Fibroblast of peridontal ligament (primary cell): ENCODE data around the gene CIB2.
"Not testable (repeated sequence)": the region's sequence is repeated elsewhere in the genome, so short reads cannot be mapped to it uniquely, and the experiment has no call there.

Experiments used
- DNase-seq: peaks from one replicate; pipeline ENCODE4 v3.0.0-alpha.2; 2010; ENCODE audit errors: extremely low read depth

The CIB2 gene

DNA sequence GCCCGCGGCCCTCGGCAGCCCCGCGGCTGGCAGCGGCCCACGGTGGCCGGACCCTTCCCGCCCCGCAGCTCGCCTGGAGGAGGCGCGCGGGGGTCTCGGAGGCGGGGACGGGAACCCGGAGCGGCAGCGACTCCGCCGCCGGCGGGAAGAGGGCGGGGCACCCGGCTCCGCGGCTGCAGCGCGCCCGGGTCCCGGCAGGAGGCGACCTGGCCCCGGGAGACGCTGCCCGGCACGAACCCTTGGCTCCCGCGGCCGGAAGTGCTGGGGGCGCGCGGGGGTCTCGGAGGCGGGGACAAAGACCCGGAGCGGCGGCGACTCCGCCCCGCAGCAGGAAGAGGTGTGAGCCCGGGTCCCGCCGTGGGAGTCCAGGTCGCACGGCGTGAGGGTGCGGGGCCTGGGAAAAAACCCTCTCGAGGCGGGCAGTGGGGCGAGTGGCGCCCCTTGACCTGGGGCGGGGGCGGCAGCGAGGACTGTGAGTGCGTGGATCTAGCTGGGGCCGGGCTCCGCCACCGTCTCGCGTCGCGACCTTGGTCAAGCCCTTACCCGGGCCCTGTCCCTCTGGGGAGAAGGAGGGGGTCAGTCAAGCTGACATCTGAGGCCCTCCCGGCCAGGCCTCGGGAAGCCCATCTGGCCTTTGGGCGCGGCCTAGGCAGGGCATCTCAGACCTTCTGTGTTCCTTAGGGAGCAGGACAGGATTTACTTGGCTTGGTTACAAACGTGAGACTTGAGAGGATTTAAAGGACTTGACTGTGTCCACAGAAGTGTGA is at the start of gene CIB2:
TSS of gene CIB2 (minus strand) at position 151 of the 767 bp plus-strand sequence. CDS start 230 bp downstream, outside the sequence.
- DNase-seq, result peak; percentile 27

DNA sequence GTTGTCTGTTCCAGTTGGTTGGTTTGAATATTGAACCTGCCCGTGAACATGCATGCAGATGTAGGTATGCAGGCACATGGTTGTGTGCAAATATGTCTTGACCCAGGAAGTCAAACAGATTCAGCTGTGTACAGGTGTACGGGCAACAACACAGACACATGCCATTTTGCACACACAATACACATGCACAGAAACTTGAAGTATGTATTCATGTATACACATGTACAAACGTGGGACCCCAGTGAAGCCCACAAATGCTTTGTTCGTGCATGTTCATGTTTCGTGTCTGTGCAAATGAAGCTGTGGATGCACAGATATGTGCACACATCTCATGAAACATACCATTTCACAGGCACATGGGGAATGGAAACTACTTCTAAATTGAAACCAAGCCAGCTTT is 48.7 kb upstream of the CIB2 start:
- no peak for DNase-seq

DNA sequence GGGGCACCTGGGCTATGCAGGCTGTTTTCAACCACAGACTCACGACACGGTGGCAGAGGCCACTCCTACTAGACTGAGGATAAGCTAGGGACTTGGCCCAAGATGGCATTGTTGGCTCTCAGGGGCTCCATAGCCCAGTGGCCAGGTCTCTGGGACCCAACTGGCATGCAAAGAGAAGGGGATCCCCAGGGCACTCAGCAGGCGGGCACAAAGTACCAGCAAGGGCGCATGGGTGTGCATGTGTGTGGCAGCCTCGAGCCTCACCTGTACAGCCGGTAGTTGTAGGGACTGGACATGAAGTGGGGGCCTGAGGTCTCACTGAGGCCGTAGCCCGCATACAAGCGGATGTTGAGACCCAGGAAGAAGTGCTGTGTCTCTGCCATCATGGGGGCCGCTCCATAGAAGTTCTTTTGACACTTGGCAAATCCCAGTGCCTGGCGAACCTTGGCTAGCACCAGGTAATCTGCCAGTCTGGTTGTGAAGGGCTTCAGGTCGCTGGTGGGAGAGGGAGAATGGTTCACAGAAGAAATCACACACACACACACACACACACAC is 48.1 kb upstream of the CIB2 start:
- no peak for DNase-seq

DNA sequence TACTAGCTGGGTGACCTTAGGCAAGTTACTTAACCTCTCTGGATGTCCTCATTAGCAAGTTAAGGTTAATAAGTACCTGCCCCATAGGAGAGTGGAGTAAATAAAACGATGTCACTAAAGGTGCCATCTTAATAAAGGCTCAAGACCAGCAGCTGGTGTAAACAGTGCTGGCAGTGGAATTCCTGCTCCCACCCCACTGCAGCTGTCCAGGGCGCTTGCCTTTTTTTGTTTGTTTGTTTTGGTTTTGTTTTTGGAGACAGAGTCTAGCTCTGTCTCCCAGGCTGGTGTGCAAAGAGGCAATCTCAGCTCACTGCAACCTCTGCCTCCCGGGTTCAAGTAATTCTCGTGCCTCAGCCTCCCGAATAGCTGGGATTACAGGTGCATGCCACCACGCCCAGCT is 46.8 kb upstream of the CIB2 start:
- DNase-seq, result no peak

DNA sequence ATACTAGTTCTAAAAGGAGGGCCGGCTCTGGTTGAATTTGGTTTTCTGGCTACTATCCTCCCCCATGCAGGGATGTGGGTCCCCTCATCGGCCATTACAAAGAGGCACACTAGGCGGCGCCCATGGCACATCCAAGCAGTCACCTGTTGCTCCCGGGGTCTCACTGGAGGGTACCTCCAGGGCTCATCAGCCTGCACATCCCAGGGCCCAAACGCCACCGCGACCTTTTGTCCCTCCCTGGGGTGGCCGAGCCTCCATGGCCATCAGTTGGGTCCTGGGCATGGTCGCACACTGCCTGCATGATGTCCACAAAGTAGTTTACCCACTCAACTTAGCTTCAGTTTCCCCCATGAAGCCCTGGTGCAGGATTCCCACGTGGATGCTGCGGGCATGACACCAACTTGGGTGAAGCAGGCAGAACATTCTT is 46.2 kb upstream of the CIB2 start:
- no peak for DNase-seq

DNA sequence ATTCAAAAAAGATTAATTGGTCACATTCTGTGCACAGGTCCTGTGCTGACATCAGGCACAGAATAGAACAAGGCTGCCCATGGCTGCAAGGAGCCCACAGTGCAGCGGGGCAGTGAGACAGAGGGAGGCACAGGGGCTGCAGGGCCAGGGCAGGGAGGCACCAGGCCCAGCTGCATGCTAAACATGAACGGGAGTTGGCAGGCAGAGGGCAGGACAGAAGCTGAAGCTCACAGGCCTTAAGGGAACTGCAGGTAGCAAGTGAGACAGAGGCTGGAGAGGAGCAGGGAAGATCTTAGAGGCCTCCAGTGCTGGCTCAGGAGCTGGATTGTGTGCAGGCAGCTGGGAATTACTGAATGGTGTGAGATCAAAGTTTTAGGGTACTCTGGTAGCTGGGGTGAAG is 44.1 kb upstream of the CIB2 start:
- DNase-seq, result no peak

DNA sequence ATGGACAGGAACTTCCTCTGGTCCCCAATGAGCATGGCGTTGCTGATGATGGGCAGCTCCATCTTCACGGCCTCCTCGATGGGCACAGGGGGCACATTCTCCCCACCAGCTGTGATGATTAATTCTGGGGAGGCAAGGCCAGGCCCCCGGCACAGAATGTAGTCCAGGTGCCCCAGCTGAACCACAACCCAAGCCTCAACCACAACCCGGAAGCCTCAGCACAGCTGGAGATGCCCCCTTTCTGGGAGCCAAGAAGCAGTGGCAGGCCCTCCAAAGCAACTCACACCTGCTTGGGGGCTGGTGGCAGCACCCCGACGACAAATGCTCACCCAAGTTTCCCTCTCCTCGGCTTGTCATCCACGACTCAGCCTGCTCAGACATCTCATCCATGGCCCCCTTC is 43.2 kb upstream of the CIB2 start:
- no peak for DNase-seq

DNA sequence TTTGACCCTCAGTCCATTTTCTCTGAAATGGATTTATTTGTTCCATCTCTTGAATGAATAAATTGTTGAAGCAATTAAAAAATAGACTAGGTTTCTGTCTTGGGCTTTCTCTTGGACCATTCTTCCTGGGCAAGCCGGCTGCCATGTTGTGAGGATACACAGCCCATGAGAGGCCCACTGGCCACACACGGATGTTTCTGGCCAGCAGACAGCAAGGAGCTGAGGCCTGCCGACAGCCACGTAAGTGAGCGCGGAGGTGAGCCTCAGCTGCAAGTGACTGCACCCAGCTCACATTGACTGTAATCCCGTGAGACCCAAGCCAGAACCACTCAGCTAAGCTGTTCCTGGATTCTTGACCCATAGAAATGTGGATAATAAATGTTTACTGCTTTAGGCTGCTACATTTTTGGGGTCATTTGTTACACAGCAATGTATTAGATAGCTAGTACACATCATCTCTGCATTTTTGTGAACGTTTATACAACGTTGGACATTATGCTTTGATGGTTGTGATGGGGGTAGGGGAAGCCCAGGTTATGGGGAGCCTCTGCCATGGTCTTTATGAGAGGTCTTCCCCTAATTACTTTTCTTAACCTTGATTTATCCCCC is 40.7 kb upstream of the CIB2 start:
- DNase-seq, result no peak

DNA sequence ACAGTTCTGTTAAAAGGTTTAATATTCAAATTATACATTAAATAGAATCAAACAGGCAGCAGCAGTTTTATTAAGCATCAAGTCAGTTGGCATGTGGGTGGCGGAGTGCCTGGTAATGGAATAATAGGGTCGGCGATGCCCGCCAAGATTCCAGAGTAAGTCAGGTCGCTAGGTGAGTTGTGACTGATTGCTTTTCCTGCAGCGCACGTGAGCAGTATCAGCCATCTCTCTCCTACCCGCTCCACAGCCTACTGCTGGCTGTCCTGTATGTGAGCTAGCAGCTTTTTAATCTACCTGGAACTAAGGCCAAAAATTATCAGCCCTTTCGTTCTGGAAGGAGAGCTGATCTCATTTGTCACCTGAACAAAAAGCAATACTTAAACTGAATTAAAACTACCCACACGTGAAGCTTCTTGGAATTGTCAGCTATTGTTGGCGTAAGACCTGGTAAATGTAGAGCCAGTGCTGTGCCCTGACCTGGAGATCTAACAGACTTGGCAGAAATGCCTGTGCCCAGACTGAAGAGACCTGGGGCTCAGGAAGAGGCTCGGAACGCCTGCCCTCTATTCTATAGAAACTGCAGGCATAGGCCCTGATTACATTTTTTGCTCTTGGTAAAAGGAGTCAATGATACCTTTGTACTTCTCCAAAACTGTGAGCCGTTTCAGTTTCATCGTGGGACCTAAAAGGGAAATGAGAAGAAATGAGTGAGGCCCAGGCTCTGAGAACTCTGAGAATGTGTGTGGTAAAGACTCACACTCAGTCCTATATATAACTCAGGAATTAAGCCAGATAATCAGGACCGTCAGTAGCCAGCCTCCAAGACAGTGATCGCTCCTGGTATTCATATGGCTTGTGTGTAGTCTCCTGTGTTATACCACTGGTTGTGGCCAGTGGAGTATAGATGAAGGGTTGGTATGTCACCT is 39.9 kb upstream of the CIB2 start:
- DNase-seq, result no peak

DNA sequence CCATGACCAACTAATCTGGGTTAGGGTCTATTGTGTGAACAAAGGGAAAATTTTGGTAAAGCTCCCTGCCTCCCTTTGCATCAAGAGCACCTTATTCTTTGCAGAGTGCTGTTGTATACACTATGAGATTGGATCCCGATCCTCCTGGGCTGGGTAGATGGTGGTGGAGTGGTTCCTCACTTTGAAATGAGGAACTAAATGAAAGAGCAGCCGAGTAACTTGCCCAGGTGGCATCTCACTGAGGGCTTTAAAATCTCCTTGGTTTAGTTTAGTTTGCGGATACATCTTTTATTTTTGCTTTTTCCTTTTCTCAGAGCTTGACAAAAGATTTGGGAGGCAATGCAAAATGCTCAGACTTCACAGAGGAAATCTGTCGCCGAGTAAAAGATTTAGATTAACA is 37.4 kb upstream of the CIB2 start:
- no peak for DNase-seq

DNA sequence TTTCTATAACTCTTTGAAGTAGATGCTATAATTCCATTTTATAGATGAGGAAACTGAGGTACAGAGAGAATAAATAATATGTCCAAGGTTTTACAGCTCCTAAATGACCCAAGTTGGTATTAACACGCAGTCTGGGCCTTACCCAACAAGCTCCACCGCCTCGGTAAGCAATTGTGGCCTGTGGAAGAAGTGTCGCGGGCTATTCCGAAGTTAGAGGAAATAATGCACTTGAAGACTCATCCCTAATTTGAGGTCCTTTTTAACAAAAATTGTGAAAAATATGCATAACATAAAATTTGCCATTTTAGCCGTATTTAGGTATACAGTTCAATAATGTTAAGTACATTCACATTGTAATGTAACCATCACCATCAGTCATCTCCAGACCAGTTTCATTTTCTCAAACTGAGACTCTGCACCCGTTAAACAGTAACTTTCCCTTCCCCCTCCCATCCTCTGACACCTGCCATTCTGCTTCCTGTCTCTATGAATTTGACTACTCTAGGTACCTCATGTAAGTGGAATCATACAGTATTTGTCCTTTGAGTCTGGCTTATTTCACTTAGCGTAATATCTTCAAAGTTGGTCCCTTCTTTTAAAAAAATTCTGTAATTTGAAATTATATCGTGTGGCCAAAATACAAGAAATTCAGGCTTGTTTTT is 36.1 kb upstream of the CIB2 start:
- DNase-seq, result no peak

DNA sequence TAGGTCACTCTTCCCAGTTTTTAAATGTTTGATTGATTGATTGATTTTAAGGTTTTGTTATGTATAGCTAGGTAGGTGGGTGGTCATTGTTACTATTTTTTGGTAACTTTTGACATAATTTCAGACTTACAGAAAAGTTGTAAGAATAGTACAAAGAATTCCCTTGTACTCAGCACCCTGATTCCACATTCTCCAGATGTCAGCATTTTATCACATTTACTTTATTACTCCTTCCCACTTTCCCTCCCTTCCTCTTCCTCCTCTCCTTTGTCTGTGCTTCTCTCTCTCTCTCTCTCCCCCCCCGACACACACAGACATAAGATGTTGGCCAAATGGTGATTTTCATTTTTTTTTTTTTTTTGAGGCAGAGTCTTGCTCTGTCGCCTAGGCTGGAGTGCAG is 32.8 kb upstream of the CIB2 start:
- DNase-seq, result no peak

DNA sequence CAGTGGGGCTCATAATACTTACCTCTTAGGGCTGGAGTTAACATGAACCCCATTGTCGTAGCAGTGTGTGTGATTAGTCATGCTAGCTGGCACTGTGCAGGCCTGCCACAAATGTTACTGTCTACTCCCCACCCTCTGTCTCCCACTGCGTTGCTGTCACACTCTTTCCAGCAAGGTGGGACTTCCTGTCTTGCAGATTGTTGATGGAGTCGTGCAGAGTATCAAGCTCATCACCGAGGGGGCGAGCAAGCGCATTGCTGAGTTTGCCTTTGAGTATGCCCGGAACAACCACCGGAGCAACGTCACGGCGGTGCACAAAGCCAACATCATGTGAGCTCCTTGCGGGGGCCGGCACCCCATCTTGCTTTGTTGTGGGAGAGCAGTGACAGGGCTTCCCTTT is 30.8 kb upstream of the CIB2 start:
- no peak for DNase-seq

DNA sequence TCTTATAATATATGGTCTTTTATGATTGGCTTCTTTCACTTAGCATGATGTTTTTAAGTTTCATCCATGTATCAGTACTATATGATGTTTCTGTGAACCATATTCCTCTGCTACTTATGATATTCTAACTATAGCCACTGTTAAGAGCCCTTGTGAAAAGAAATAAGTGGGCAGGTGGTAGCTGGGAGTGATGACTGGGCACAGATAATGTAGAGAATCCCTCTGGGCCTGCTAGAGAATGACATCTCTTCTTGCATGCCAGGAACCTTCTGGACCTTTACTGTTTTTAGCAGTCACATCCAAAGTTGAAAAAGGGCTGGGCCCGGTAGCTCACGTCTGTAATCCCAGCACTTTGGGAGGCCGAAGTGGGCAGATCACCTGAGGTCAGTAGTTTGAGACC is 28.1 kb upstream of the CIB2 start:
- no peak for DNase-seq

DNA sequence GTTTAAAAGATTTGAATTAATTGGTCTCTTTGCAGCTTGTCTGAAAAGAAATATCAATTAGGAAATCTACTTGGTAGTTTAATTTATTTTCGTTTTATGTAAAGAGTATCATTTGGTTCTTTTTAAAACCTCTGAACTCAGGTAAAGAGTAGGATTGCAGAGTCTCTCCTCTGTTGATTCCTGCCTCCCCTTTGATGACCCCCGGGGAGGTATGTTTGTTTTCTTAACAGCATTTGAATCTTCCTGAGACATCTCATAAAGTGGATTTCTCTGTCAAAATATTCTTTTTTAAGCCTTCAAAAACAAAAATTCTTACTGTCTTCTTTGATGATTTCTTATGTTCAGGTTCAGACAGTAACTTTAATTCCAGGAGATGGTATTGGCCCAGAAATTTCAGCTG is 26.0 kb upstream of the CIB2 start:
- DNase-seq, result no peak

DNA sequence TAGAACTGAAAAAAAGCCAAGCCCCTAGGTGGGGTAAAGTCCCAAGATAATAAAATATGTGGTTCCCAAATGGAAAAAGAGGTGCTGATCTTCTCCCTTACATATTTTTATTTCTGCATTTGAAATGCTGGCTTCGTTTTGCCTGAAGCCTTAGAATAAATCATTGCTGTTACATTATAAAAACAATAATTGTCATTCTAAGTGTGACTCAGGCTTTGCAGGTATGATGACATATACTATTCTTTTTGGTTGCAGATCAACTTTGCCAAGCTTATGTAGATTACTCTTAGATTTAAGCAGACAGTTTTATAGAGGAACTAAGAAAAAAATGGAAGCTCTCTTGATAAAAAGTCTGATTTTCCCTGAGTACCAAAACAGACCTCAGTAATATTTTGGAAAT is 25.4 kb upstream of the CIB2 start:
- no peak for DNase-seq

DNA sequence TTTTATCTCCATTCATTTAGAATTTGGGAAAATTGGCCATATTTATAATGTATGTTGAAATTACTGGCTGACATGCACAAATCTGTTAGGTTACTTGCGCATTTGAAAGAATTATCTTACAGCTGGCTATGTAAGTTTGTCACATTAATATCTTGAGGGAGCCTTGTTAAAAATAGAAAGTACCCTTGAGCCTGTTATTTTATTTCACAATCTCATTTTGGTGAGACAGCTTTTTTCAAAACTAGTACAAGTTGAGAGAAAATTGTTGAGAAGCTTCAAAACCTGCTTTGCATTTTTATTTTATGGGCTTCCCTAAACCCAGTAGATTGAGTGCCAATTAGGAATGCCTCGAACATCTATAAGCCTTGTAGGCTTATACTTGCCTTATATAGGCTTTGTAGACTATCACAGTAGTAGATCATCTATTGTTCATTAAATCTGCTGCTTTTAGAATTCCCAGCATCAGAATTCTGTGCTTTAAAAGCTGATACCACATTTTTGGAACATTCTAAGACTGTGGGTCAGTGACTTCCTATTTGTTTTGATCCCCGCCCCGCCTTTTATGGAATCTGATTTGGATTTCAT is 24.2 kb upstream of the CIB2 start:
- peak; percentile 17 for DNase-seq

DNA sequence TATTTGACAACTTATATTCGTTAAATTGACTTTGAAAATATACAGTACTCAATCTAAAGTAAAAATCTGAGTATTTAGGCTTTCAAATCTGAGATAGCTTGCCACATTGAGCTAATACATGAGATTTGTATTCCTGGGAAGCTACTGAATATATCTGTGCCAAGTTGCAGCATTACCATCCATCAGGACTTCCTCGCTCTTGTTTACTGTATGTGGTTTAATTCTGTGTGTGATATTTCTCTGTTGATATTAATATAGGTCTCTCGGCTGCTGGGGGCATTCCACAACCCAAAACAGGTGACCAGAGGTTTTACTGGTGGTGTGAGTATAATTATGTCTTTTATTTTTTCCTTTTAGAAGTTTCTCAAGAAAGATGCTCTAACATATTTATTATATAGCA is 23.7 kb upstream of the CIB2 start:
- DNase-seq, result no peak

DNA sequence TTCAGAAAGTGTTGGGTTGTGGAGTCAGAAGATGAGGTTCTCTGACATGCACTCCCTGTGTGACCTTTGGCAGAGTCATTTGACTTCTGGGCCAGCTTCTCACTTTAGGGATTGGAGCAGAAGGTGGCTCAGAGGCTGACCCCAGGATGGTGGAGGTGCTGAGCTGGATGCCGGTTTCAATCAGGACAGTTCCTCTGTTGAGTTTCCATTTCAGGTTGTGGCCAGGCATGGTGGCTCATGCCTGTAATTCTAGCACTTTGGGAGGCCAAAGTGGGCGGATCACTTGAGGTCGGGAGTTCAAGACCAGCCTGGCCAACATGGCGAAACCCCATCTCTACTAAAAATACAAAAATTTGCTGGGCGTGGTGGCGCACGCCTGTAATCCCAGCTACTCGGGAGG is 19.8 kb upstream of the CIB2 start:
- not testable (repeated sequence) for DNase-seq

DNA sequence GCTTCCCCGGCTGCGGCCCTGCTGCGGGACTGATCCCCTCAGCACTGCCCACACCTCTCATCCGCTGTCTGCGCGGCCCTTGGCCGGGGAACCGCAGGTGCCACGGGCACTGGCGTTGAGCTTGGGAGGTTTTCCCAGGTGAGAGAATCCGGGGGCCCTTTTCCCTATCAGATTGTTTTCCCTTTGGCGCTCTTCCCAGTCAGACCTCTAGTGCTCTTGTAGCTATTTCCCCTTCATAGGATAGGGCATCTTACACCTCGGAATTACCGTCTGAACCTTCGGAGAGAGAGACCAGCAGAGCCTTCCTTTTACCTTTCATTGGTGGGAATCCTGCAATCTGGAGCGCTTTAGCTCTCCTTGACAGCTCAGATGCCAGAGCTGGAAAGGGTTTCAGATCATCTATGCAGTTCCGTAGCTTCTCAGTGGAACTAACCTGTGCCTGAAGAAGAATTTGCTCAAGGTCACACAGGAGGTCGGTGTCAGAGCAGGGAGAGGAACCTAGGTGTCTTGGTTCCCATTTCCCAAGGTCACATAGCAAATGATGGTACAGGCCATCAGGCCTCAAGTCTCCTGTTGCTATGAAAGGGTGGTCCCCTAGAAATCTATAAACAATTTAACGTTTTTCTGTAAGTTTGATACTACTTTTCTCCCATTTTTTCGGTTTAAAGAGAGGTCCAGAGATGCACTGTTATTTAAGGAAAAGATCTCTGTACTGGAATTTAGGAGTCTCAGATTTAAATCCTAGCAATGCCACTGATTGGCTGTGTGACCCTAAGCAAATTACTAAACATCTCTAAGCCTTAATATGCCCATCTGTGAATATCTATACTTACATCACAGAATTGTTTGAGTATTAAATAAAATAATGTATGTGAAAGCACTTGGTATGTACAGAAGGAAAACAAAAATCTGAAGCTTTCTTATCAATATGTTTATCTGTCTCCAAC is 18.8 kb upstream of the CIB2 start:
- no peak for DNase-seq
